ENCODE results near the gene AMIGO2. TPM values are rescaled to one million over a fixed set of nuclear protein-coding genes. Genes with fewer than 3 reads are reported as not detected.

Gene AMIGO2
- total RNA-seq, result 1.4 and 33.6 TPM in 2 replicates

GRCh38 chr12:47079468-47079980, at the start of gene AMIGO2, which contains the start of gene PCED1B:
TSS of gene AMIGO2 (minus strand) at chr12:47079959. CDS start at chr12:47079002, 957 bp downstream.
TSS of gene PCED1B (plus strand) at chr12:47079621. CDS start at chr12:47235064, 155,443 bp downstream.

Other genes with a start within 250 kb of the AMIGO2 start
- gene PCED1B, start 338 bp downstream of the AMIGO2 start, total RNA-seq, result 1.9 and 4.3 TPM in 2 replicates